OCI-LY3 (cell line): ENCODE data around the gene C1orf52.

Experiments
- EZH2phosphoT487 ChIP-seq: fragments of 200-600 bp; shearing (Covaris generic); IDR thresholded peaks from 2 replicates; pipeline ENCODE4 v1.6.1; 2018; ENCODE audit warnings: antibody characterized with exemption, mixed run types, low read depth
- TF ChIP-seq, protein P1 (sequence below): fragments of 200-600, 300-600 bp; sonication (generic); IDR thresholded peaks from 2 replicates; pipeline ENCODE4 v1.5.1; 2014; ENCODE audit warnings: antibody characterized with exemption, low read length, low read depth

DNA sequence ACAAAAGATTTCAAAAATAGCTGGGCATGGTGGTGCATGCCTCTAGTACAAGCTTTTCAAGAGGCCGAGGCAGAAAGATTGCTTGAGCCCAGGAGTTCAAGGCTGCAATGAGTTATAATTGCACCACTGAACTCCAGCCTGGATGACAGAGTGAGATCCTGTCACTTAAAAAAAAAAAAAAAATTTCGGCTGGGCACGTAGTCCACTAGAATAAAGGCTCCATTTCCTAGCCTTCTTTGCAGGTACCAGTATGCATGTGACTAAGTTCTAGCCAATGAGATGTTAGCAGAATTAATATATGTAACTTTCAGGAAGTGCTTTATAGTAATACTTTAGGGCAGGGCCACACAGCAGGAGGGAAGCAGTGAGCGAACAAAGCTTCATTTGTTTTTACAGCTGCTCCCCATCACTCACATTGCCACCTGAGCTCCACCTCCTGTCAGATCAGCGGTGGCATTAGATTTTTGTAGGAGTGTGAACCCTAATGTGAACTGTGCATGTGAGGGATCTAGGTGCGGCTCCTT is 29.8 kb downstream of the C1orf52 start:
- TF ChIP-seq, protein P1, sequence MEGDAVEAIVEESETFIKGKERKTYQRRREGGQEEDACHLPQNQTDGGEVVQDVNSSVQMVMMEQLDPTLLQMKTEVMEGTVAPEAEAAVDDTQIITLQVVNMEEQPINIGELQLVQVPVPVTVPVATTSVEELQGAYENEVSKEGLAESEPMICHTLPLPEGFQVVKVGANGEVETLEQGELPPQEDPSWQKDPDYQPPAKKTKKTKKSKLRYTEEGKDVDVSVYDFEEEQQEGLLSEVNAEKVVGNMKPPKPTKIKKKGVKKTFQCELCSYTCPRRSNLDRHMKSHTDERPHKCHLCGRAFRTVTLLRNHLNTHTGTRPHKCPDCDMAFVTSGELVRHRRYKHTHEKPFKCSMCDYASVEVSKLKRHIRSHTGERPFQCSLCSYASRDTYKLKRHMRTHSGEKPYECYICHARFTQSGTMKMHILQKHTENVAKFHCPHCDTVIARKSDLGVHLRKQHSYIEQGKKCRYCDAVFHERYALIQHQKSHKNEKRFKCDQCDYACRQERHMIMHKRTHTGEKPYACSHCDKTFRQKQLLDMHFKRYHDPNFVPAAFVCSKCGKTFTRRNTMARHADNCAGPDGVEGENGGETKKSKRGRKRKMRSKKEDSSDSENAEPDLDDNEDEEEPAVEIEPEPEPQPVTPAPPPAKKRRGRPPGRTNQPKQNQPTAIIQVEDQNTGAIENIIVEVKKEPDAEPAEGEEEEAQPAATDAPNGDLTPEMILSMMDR: no peak
- TF ChIP-seq EZH2phosphoT487: no peak
